Activated naive CD4-positive, alpha-beta T cell treated with anti-CD3 and anti-CD28 coated beads, Interleukin-2, amount 50 U/mL, for 72 hours (primary cell): ENCODE measurements around the gene ASB2. TPM values are rescaled to one million over a fixed set of nuclear protein-coding genes. Genes with fewer than 3 reads are reported as not detected.

ENCODE experiments used
- ATAC-seq, 2 donors: fragments of 150-1000 bp; cut with Tn5 transposase; 2 replicates each; pipeline ENCODE4 v1.10.0; 2021; ENCODE audit warnings: mild to moderate bottlenecking in 2 of 2, moderate library complexity in 2 of 2
- DNase-seq, 2 donors: peaks; one replicate each; pipeline ENCODE4 v3.0.0; 2021 to 2022; ENCODE audit warnings: low spot score in 2 of 2
- H3K27ac Mint-ChIP-seq, 2 donors: one replicate each; pipeline ENCODE4 v1.8.0; 2022; ENCODE audit warnings: mild to moderate bottlenecking in 2 of 2, mixed read lengths in 2 of 2
- H3K36me3 Mint-ChIP-seq, 2 donors: one replicate each; pipeline ENCODE4 v1.8.0; 2022; ENCODE audit warnings: mixed read lengths in 2 of 2
- H3K9me3 Mint-ChIP-seq, 2 donors: one replicate each; pipeline ENCODE4 v1.8.0; 2022; ENCODE audit warnings: mixed read lengths in 2 of 2
- total RNA-seq, 2 donors: library from RNA; stranded (reverse); gene quantifications; one replicate each; pipeline ENCODE4 v1.2.3, GENCODE V29; 2022

Gene ASB2
- total RNA-seq, 2 donors from 2014 or later: 12.9 to 50.0 TPM

- no peak overlapping the region for H3K27ac Mint-ChIP-seq
- H3K9me3 Mint-ChIP-seq: peaks cover 9 to 29% of the 10 kb centered on the region in 2 donors
- DNase-seq (no peak), ATAC-seq (no peak)
- peaks cover 4 to 24% of the 10 kb centered on the region in 2 donors for H3K36me3 Mint-ChIP-seq
These were observed 59.2 kb downstream of the ASB2 start for GRCh38 chr14:93917141-93917540.

- no peak overlapping the region for H3K27ac Mint-ChIP-seq
- peaks cover 9 to 29% of the 10 kb centered on the region in 2 donors for H3K9me3 Mint-ChIP-seq
- ATAC-seq: no peak
- no peak for DNase-seq
- peaks cover 4 to 24% of the 10 kb centered on the region in 2 donors for H3K36me3 Mint-ChIP-seq
These were observed 59.9 kb downstream of the ASB2 start for GRCh38 chr14:93916498-93916897.

GRCh38 chr14:93915800-93916199, 60.6 kb downstream of the ASB2 start:
- no peak for ATAC-seq
- H3K27ac Mint-ChIP-seq: no peak overlapping the region

GRCh38 chr14:93915070-93915705, 61.2 kb downstream of the ASB2 start:
- Mint-ChIP-seq H3K9me3 (peaks cover 9 to 29% of the 10 kb centered on the region in 2 donors), H3K36me3 (peaks cover 4 to 24% of the 10 kb centered on the region in 2 donors), H3K27ac (no peak overlapping the region)
- no peak for ATAC-seq
- no peak for DNase-seq

More at GRCh38 chr14:93915800-93916199, 60.6 kb downstream of the ASB2 start:
- H3K36me3 Mint-ChIP-seq: peaks cover 4 to 24% of the 10 kb centered on the region in 2 donors
- H3K9me3 Mint-ChIP-seq: peaks cover 9 to 29% of the 10 kb centered on the region in 2 donors
- DNase-seq: no peak

- DNase-seq (peak in 1 of 2 donors; percentile 25), ATAC-seq (peak; percentile 75 to 96)
- Mint-ChIP-seq H3K9me3 (peaks cover 4 to 23% of the 10 kb centered on the region in 2 donors), H3K36me3 (peaks cover 0 to 24% of the 10 kb centered on the region in 2 donors), H3K27ac (no peak overlapping the region)
These were observed 62.1 kb downstream of the ASB2 start for GRCh38 chr14:93914278-93914677.

- H3K36me3 Mint-ChIP-seq: peaks cover 0 to 24% of the 10 kb centered on the region in 2 donors
- H3K27ac Mint-ChIP-seq: peak overlapping the region in 1 of 2 donors; percentile 42
These were observed 63.6 kb downstream of the ASB2 start for GRCh38 chr14:93912782-93913181.

GRCh38 chr14:93911975-93912615, 64.3 kb downstream of the ASB2 start:
- ATAC-seq: no peak
- no peak overlapping the region for H3K27ac Mint-ChIP-seq
- H3K36me3 Mint-ChIP-seq: peaks cover 0 to 24% of the 10 kb centered on the region in 2 donors
- no peak for DNase-seq
- peaks cover 4 to 23% of the 10 kb centered on the region in 2 donors for H3K9me3 Mint-ChIP-seq

More at GRCh38 chr14:93912782-93913181, 63.6 kb downstream of the ASB2 start:
- DNase-seq: no peak
- H3K9me3 Mint-ChIP-seq: peaks cover 4 to 23% of the 10 kb centered on the region in 2 donors
- no peak for ATAC-seq

- peaks cover 4 to 10% of the 10 kb centered on the region in 2 donors for H3K9me3 Mint-ChIP-seq
- ATAC-seq: no peak
- no peak for DNase-seq
- peaks cover 0 to 12% of the 10 kb centered on the region in 2 donors for H3K36me3 Mint-ChIP-seq
- H3K27ac Mint-ChIP-seq: no peak overlapping the region
These were observed 66.8 kb downstream of the ASB2 start for GRCh38 chr14:93909429-93910128.

GRCh38 chr14:93906341-93907329, 69.7 kb downstream of the ASB2 start:
- ATAC-seq: peak; percentile 78 to 86
- Mint-ChIP-seq H3K9me3 (no peaks in the 10 kb centered on the region), H3K36me3 (no peaks in the 10 kb centered on the region), H3K27ac (peak overlapping the region in 1 of 2 donors; percentile 29)
- DNase-seq: peak in 1 of 2 donors; percentile 76

- H3K9me3 Mint-ChIP-seq: no peaks in the 10 kb centered on the region
- no peaks in the 10 kb centered on the region for H3K36me3 Mint-ChIP-seq
- ATAC-seq (no peak), DNase-seq (no peak)
- H3K27ac Mint-ChIP-seq: no peak overlapping the region
These were observed 70.7 kb downstream of the ASB2 start for GRCh38 chr14:93905623-93906022.

GRCh38 chr14:93903342-93904184, 72.8 kb downstream of the ASB2 start:
- no peak for DNase-seq
- Mint-ChIP-seq H3K9me3 (no peaks in the 10 kb centered on the region), H3K27ac (no peak overlapping the region), H3K36me3 (no peaks in the 10 kb centered on the region)
- ATAC-seq: no peak

GRCh38 chr14:93902619-93903307, 73.6 kb downstream of the ASB2 start:
- H3K36me3 Mint-ChIP-seq: no peaks in the 10 kb centered on the region
- ATAC-seq (no peak), DNase-seq (no peak)
- no peaks in the 10 kb centered on the region for H3K9me3 Mint-ChIP-seq
- H3K27ac Mint-ChIP-seq: no peak overlapping the region

- Mint-ChIP-seq H3K36me3 (no peaks in the 10 kb centered on the region), H3K27ac (no peak overlapping the region), H3K9me3 (no peaks in the 10 kb centered on the region)
- DNase-seq (no peak), ATAC-seq (no peak)
These were observed 74.6 kb downstream of the ASB2 start for GRCh38 chr14:93901813-93902212.

GRCh38 chr14:93898731-93899130, 77.6 kb downstream of the ASB2 start:
- ATAC-seq: no peak
- Mint-ChIP-seq H3K9me3 (no peaks in the 10 kb centered on the region), H3K27ac (no peak overlapping the region), H3K36me3 (no peaks in the 10 kb centered on the region)
- no peak for DNase-seq

GRCh38 chr14:93898081-93898611, 78.2 kb downstream of the ASB2 start:
- Mint-ChIP-seq H3K27ac (no peak overlapping the region), H3K9me3 (no peaks in the 10 kb centered on the region), H3K36me3 (no peaks in the 10 kb centered on the region)
- no peak for ATAC-seq
- no peak for DNase-seq
